GM12878 (cell line): ENCODE measurements around the gene CHIT1. TPM values are rescaled to one million over a fixed set of nuclear protein-coding genes. Genes with fewer than 3 reads are reported as not detected.

Experiments
- ATAC-seq: fragments of 200-7000 bp; cut with Tn5 transposase; 3 replicates; pipeline ENCODE4 v1.9.1; 2020; ENCODE audit warnings: mild to moderate bottlenecking, moderate library complexity
- BruUV-seq: library from RNA; stranded (reverse); fragments of 400-500 nt; replicated peaks from 2 replicates; lab custom pipeline; 2021; lab: Mats Ljungman, UMichigan
- CTCF ChIA-PET: fragments of 300-600 bp; sonication (Branson Sonifier 250); formaldehyde crosslinking; extraction: SDS; loops from one replicate; lab custom pipeline; 2021; ENCODE audit warnings: inconsistent platforms; lab: Yijun Ruan, JAX
- POLR2A ChIA-PET: fragments of 350-600 bp; formaldehyde crosslinking; extraction: SDS; loops from one replicate; lab custom pipeline; 2021; ENCODE audit warnings: inconsistent platforms; lab: Charles Lee
- RAD21 ChIA-PET: fragments of 300-600 bp; sonication (Branson Sonifier 250); formaldehyde crosslinking; loops from one replicate; lab custom pipeline; 2023; ENCODE audit warnings: antibody characterized with exemption; ENCODE audit not compliant: unreplicated experiment; lab: Charles Lee
- SMC1A ChIA-PET: fragments of 300-600 bp; sonication (Branson Sonifier 250); formaldehyde crosslinking; loops from one replicate; lab custom pipeline; 2023; ENCODE audit not compliant: unreplicated experiment, uncharacterized antibody; lab: Charles Lee
- DNase-seq: peaks from one replicate; pipeline ENCODE4 v3.0.0-alpha.2; 2011; ENCODE audit warnings: low read depth, low spot score
- FAIRE-seq: peaks from 3 replicates; lab custom pipeline; 2011; peaks lifted over from hg19 to GRCh38; lab: Jason Lieb, UNC
- H2AFZ ChIP-seq: 2 replicates; pipeline ENCODE4 v1.6.0; 2011; ENCODE audit warnings: low read depth, low read length, control low read depth; ENCODE audit not compliant: control insufficient read depth
- H3K27ac ChIP-seq: 2 replicates; pipeline ENCODE4 v1.5.1; 2011; ENCODE audit warnings: control low read depth; ENCODE audit not compliant: control insufficient read depth, insufficient read depth
- H3K27me3 ChIP-seq, 2 experiments: replicated peaks in 1 of 2; 2 replicates each; pipeline versions ENCODE4 v1.6.0 to v1.6.1; 2011; ENCODE audit warnings: low read length in 1 of 2; ENCODE audit not compliant: control insufficient read depth in 2 of 2, insufficient read depth in 2 of 2
- H3K36me3 ChIP-seq, 2 experiments: 2 replicates each; pipeline ENCODE4 v1.5.1; 2011; ENCODE audit warnings: low read length in 1 of 2; ENCODE audit not compliant: control insufficient read depth in 2 of 2, insufficient read depth in 2 of 2
- H3K4me1 ChIP-seq: 2 replicates; pipeline ENCODE4 v1.6.1; 2011; ENCODE audit warnings: mild to moderate bottlenecking, low read length, moderate library complexity, mixed read lengths; ENCODE audit not compliant: control insufficient read depth, insufficient read depth
- H3K4me2 ChIP-seq: 2 replicates; pipeline ENCODE4 v1.6.0; 2011; ENCODE audit warnings: control low read depth; ENCODE audit not compliant: control insufficient read depth, insufficient read depth
- H3K4me3 ChIP-seq: fragments of 200-600 bp; sonication (generic); 2 replicates; pipeline ENCODE4 v1.5.1; 2016
- H3K79me2 ChIP-seq: 2 replicates; pipeline ENCODE4 v1.6.0; 2011; ENCODE audit warnings: low read length; ENCODE audit not compliant: control insufficient read depth, insufficient read depth
- H3K9ac ChIP-seq: 2 replicates; pipeline ENCODE4 v1.8.0; 2011; ENCODE audit warnings: low read length, control low read depth, mixed read lengths; ENCODE audit not compliant: control insufficient read depth, insufficient read depth
- H3K9me3 ChIP-seq: replicated peaks from 3 replicates; pipeline ENCODE4 v1.5.1; 2011; ENCODE audit warnings: mild to moderate bottlenecking, low read length; ENCODE audit not compliant: control insufficient read depth, insufficient read depth
- H4K20me1 ChIP-seq: 2 replicates; pipeline ENCODE4 v1.6.0; 2011; ENCODE audit not compliant: control insufficient read depth, insufficient read depth
- CREM ChIP-seq: IDR thresholded peaks from 2 replicates; pipeline ENCODE4 v1.6.1; 2014; ENCODE audit warnings: antibody characterized with exemption, low read depth
- NFXL1 ChIP-seq: fragments of 450-650 bp; IDR thresholded peaks from 2 replicates; pipeline ENCODE4 v1.6.1; 2017; ENCODE audit warnings: antibody characterized with exemption, mild to moderate bottlenecking, borderline replicate concordance
- SKIL ChIP-seq: fragments of 450-650 bp; IDR thresholded peaks from 2 replicates; pipeline ENCODE4 v1.6.1; 2017; ENCODE audit warnings: mild to moderate bottlenecking, low read depth, inconsistent platforms; ENCODE audit not compliant: poor library complexity, severe bottlenecking
- SRF ChIP-seq, 2 experiments: IDR thresholded peaks; 2 replicates each; pipeline ENCODE4 v1.6.1; 2011; ENCODE audit warnings: low read depth in 2 of 2, low read length in 2 of 2, mild to moderate bottlenecking in 1 of 2, moderate library complexity in 1 of 2
- SUZ12 ChIP-seq: fragments of 200-600 bp; sonication (generic); IDR thresholded peaks from one replicate; pipeline ENCODE4 v1.6.1; 2018; ENCODE audit warnings: antibody characterized with exemption, mild to moderate bottlenecking; ENCODE audit not compliant: unreplicated experiment
- ZBTB40 ChIP-seq: fragments of 450-650 bp; IDR thresholded peaks from 2 replicates; pipeline ENCODE4 v1.6.1; 2016; ENCODE audit warnings: mild to moderate bottlenecking, moderate library complexity, borderline replicate concordance
- ZNF217 ChIP-seq: fragments of 450-650 bp; IDR thresholded peaks from 2 replicates; pipeline ENCODE4 v1.6.1; 2017; ENCODE audit warnings: antibody characterized with exemption, mild to moderate bottlenecking
- WGBS: methylation state at CpG from one replicate; pipeline ENCODE4 v1.1.6; 2016; ENCODE audit warnings: low lambda C conversion rate; ENCODE audit not compliant: insufficient replicate concordance, insufficient coverage; ENCODE audit errors: missing lambda C conversion rate; 5-methylcytosine and 5-hydroxymethylcytosine counted together
- in situ Hi-C: fragments of 300-500 bp; cut with MboI; formaldehyde crosslinking; loops from 9 replicates; pipeline ENCODE4 v1.14.3; 2018; ENCODE audit warnings: mixed read lengths
- intact Hi-C: fragments of 100-400 bp; cut with micrococcal nuclease; formaldehyde crosslinking; loops from one replicate; pipeline ENCODE4 v1.14.2; 2022; ENCODE audit not compliant: unreplicated experiment
- polyA plus RNA-seq, 11 experiments: library from polyadenylated mRNA; depleted of rRNA in 4 of 11; unstranded in 6 of 11; stranded (reverse) in 5 of 11; fragments of >200 nt; fragmentation: Nextera tagmentation in 4 of 11; fragmentation: Illumina TruSeq in 1 of 11; extraction: Ambion mirVana in 4 of 11; extraction: Trizol in 1 of 11; gene quantifications; 1 replicate in 1 of 11; 2 replicates in 10 of 11; pipeline versions ENCODE4 v1.2.1 to v1.2.3, GENCODE V29; 2011 to 2016; ENCODE audit warnings: inconsistent platforms in 2 of 11, missing spikeins in 2 of 11, low read depth in 1 of 11
- total RNA-seq, 4 experiments: library from RNA; depleted of rRNA in 3 of 4; stranded (reverse); fragments of >200 nt in 3 of 4; fragmentation: Illumina TruSeq in 1 of 4; extraction: Trizol in 1 of 4; gene quantifications; 2 replicates each; pipeline versions ENCODE4 v1.2.1 to v1.2.3, GENCODE V29; 2013 to 2021

Gene CHIT1
- total and polyA plus RNA-seq, 10 of the 15 experiments (the other 5 are each of a cell fraction or from before 2014, with no cell fraction given) = 0.02 to 2.1 (median 0.76) TPM

- no peak for TF ChIP-seq ZBTB40
Measured at GRCh38 chr1:203189951-203190352, 39.5 kb downstream of the CHIT1 start (continued).

GRCh38 chr1:203188686-203189232 lies 40.7 kb downstream of the CHIT1 start:
- H3K36me3 ChIP-seq = no peaks in the 10 kb centered on the region
- in situ Hi-C loops = no loop called here
- CTCF ChIA-PET = interaction anchor here (1.3 kb wide), 1 partner anchor 16 kb away, joined by 4 read pairs; no protein-coding TSS in a partner anchor
- no peaks in the 10 kb centered on the region for H3K4me1 ChIP-seq
- no peak overlapping the region for H3K4me2 ChIP-seq
- SMC1A ChIA-PET = interaction anchor here (1.6 kb wide), 1 partner anchor 22 kb away, joined by 4 read pairs; no protein-coding TSS in a partner anchor
- no peaks in the 10 kb centered on the region for H3K9me3 ChIP-seq
- RAD21 ChIA-PET = no interaction called here
- DNase-seq (no peak), ATAC-seq (no peak), FAIRE-seq (no peak)
- H3K79me2 ChIP-seq = no peaks in the 10 kb centered on the region
- H3K4me3 ChIP-seq = no peak overlapping the region
- 50% methylated on average over 4 of the region's 4 CpGs for WGBS
- H2AFZ ChIP-seq = no peak overlapping the region
- BruUV-seq = no TSS peak
- POLR2A ChIA-PET = no interaction called here
- no peaks in the 10 kb centered on the region for H4K20me1 ChIP-seq
- TF ChIP-seq SRF (IDR thresholded peaks at IDR 0.05; ENCODE audit: low read depth in 2 of 2, low read length in 2 of 2) (no peak), NFXL1 (no peak), CREM (no peak), ZNF217 (no peak), SUZ12 (no peak), SKIL (no peak)
- intact Hi-C loops = no loop called here
- no peak overlapping the region for H3K27ac ChIP-seq
- no peak overlapping the region for H3K9ac ChIP-seq
- no peaks in the 10 kb centered on the region for H3K27me3 ChIP-seq
